ENCODE results near the gene CADPS2. TPM values are rescaled to one million over a fixed set of nuclear protein-coding genes. Genes with fewer than 3 reads are reported as not detected.

CADPS2 gene
- total RNA-seq, 4 donors from 2014 or later, result 2.1 to 3.7 (median 2.8) TPM

- intact Hi-C loops (cut with DNase I; ENCODE audit: low total_unique reads), result no loop called here
These were observed 330.0 kb downstream of the CADPS2 start for GRCh38 chr7:122556219-122556618.

GRCh38 chr7:122553761-122554160, 332.5 kb downstream of the CADPS2 start:
- in situ Hi-C loops (cut with MboI; ENCODE audit: low sequenced_read_pairs in 4 of 4), result no loop called here
- TF ChIP-seq POLR2A (IDR thresholded peaks at IDR 0.05), result no peak
- no peak for TF ChIP-seq CTCF (IDR thresholded peaks at IDR 0.05 in 4 of 5, conservative IDR thresholded peaks at IDR 0.05 in 1 of 5)

More at GRCh38 chr7:122556219-122556618, 330.0 kb downstream of the CADPS2 start:
- H3K36me3 ChIP-seq, result no peaks in the 10 kb centered on the region
- no peaks in the 10 kb centered on the region for H3K27me3 ChIP-seq
- DNase-seq, result no peak
- no peak overlapping the region for H3K4me3 ChIP-seq
- no peak for TF ChIP-seq CTCF (IDR thresholded peaks at IDR 0.05 in 4 of 5, conservative IDR thresholded peaks at IDR 0.05 in 1 of 5)
- TF ChIP-seq POLR2A (IDR thresholded peaks at IDR 0.05), result no peak
- in situ Hi-C loops (cut with MboI; ENCODE audit: low sequenced_read_pairs in 4 of 4), result no loop called here
- no peak for ATAC-seq
- H3K27ac ChIP-seq, result no peak overlapping the region
- H3K9me3 ChIP-seq, result no peaks in the 10 kb centered on the region
- H3K4me1 ChIP-seq, result no peaks in the 10 kb centered on the region

GRCh38 chr7:122552769-122553168, 333.5 kb downstream of the CADPS2 start:
- DNase-seq, result no peak
- Histone ChIP-seq H3K4me3 (no peak overlapping the region), H3K36me3 (no peaks in the 10 kb centered on the region), H3K27me3 (no peaks in the 10 kb centered on the region), H3K9me3 (no peaks in the 10 kb centered on the region), H3K4me1 (no peaks in the 10 kb centered on the region), H3K27ac (no peak overlapping the region)
- intact Hi-C loops (cut with DNase I; ENCODE audit: low total_unique reads) (no loop called here), in situ Hi-C loops (cut with MboI; ENCODE audit: low sequenced_read_pairs in 4 of 4) (no loop called here)
- no peak for TF ChIP-seq POLR2A (IDR thresholded peaks at IDR 0.05)
- ATAC-seq, result no peak

More at GRCh38 chr7:122553761-122554160, 332.5 kb downstream of the CADPS2 start:
- no peaks in the 10 kb centered on the region for H3K4me1 ChIP-seq
- no peaks in the 10 kb centered on the region for H3K9me3 ChIP-seq
- H3K27me3 ChIP-seq, result no peaks in the 10 kb centered on the region
- DNase-seq, result no peak
- no peaks in the 10 kb centered on the region for H3K36me3 ChIP-seq
- no peak overlapping the region for H3K27ac ChIP-seq
- H3K4me3 ChIP-seq, result no peak overlapping the region
- intact Hi-C loops (cut with DNase I; ENCODE audit: low total_unique reads), result no loop called here
- no peak for ATAC-seq

DNA sequence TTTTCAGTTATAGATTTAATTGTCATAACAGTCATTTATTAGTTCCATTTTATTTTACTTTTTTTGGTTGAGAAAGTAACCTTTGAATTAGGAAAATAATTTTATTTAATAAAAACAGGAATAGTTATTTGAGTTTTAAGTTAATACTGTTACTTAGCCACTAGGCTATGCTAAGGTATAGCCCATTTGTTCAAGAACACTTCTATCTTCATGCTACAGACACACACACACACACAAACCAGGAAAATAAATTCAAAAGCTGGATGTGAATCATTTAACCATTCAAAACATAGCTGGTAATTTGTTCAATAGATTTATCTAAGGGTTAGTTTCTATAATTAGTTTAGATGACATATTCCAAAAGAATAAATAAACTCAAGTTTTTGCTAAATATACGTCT, 335.7 kb downstream of the CADPS2 start:
- Histone ChIP-seq H3K27me3 (no peaks in the 10 kb centered on the region), H3K36me3 (no peaks in the 10 kb centered on the region), H3K4me1 (no peaks in the 10 kb centered on the region), H3K27ac (no peak overlapping the region), H3K4me3 (no peak overlapping the region), H3K9me3 (no peaks in the 10 kb centered on the region)
- no peak for DNase-seq
- no peak for ATAC-seq
- TF ChIP-seq CTCF (IDR thresholded peaks at IDR 0.05 in 4 of 5, conservative IDR thresholded peaks at IDR 0.05 in 1 of 5), result no peak
- no peak for TF ChIP-seq POLR2A (IDR thresholded peaks at IDR 0.05)
- in situ Hi-C loops (cut with MboI; ENCODE audit: low sequenced_read_pairs in 4 of 4), result no loop called here
- intact Hi-C loops (cut with DNase I; ENCODE audit: low total_unique reads), result no loop called here

DNA sequence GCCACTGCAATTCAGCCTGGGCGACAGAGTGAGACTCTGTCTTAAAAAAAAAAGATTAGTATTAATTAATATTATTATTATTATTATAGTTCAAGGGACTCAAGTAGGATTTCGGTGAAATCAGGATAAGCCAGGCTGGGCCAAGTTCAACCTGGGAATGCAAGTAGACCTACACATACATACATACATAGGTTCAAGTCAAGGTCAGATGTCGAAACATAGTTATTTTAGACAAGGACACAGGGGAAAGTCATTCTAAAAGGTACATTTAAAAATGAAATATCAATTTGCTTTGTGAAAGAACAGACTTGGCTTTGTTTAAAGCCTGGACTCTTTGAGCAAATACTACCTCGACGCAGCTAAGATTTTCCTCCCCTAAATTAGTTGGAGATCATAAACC, 336.7 kb downstream of the CADPS2 start:
- TF ChIP-seq POLR2A (IDR thresholded peaks at IDR 0.05), result no peak
- no peak for TF ChIP-seq CTCF (IDR thresholded peaks at IDR 0.05 in 4 of 5, conservative IDR thresholded peaks at IDR 0.05 in 1 of 5)
- intact Hi-C loops (cut with DNase I; ENCODE audit: low total_unique reads), result no loop called here
- ATAC-seq (no peak), DNase-seq (no peak)
- in situ Hi-C loops (cut with MboI; ENCODE audit: low sequenced_read_pairs in 4 of 4), result loop anchor here in 3 of 4 donors (25.0 kb wide), 2 partner anchors 337 to 462 kb away; no protein-coding TSS in a partner anchor
- H3K4me1 ChIP-seq, result no peaks in the 10 kb centered on the region
- H3K27me3 ChIP-seq, result no peaks in the 10 kb centered on the region
- H3K9me3 ChIP-seq, result no peaks in the 10 kb centered on the region
- H3K4me3 ChIP-seq, result no peak overlapping the region
- no peaks in the 10 kb centered on the region for H3K36me3 ChIP-seq
- H3K27ac ChIP-seq, result no peak overlapping the region
